ENCODE results near the gene FOSL1. TPM values are rescaled to one million over a fixed set of nuclear protein-coding genes. Genes with fewer than 3 reads are reported as not detected.

FOSL1 gene
- total RNA-seq, 4 donors from 2014 or later, result 1.3 to 3.3 (median 1.4) TPM; not detected in 1

- WGBS, 2 donors, result 87 to 93% methylated on average over 5 of the region's 5 CpGs
Measured at GRCh38 chr11:65906602-65907001, 6.4 kb upstream of the FOSL1 start.

GRCh38 chr11:65903715-65904114, 3.5 kb upstream of the FOSL1 start:
- no peaks in the 10 kb centered on the region for H3K36me3 ChIP-seq
- H3K27ac ChIP-seq, result peak overlapping the region in 1 of 4 donors; percentile 55
- peaks cover 0 to 16% of the 10 kb centered on the region in 2 donors for H3K27me3 ChIP-seq
- peaks cover 0 to 27% (median 11%) of the 10 kb centered on the region in 4 donors for H3K4me1 ChIP-seq
- no peaks in the 10 kb centered on the region for H3K9me3 ChIP-seq
- WGBS, 2 donors, result 74 to 79% methylated on average over 8 of the region's 8 CpGs
- TF ChIP-seq CTCF (IDR thresholded peaks at IDR 0.05) (no peak), EP300 (IDR thresholded peaks at IDR 0.05) (no peak), POLR2A (IDR thresholded peaks at IDR 0.05) (no peak)
- H3K4me3 ChIP-seq, result no peak overlapping the region
- no peak for DNase-seq (ENCODE audit: low spot score in 2 of 2)

More at GRCh38 chr11:65906602-65907001, 6.4 kb upstream of the FOSL1 start:
- H3K27ac ChIP-seq, result no peak overlapping the region
- no peak overlapping the region for H3K4me3 ChIP-seq
- DNase-seq (ENCODE audit: low spot score in 2 of 2), result no peak
- H3K36me3 ChIP-seq, result no peaks in the 10 kb centered on the region
- TF ChIP-seq EP300 (IDR thresholded peaks at IDR 0.05) (no peak), POLR2A (IDR thresholded peaks at IDR 0.05) (no peak), CTCF (IDR thresholded peaks at IDR 0.05) (no peak)
- no peaks in the 10 kb centered on the region for H3K27me3 ChIP-seq
- peaks cover 0 to 10% (median 5%) of the 10 kb centered on the region in 4 donors for H3K4me1 ChIP-seq
- H3K9me3 ChIP-seq, result no peaks in the 10 kb centered on the region

- H3K27ac ChIP-seq, result peak overlapping the region in 1 of 4 donors; percentile 55
- H3K4me1 ChIP-seq, result peaks cover 0 to 27% (median 11%) of the 10 kb centered on the region in 4 donors
- DNase-seq (ENCODE audit: low spot score in 2 of 2), result no peak
- H3K36me3 ChIP-seq, result no peaks in the 10 kb centered on the region
- peaks cover 0 to 16% of the 10 kb centered on the region in 2 donors for H3K27me3 ChIP-seq
- TF ChIP-seq EP300 (IDR thresholded peaks at IDR 0.05) (no peak), CTCF (IDR thresholded peaks at IDR 0.05) (no peak), POLR2A (IDR thresholded peaks at IDR 0.05) (no peak)
- H3K9me3 ChIP-seq, result no peaks in the 10 kb centered on the region
- no peak overlapping the region for H3K4me3 ChIP-seq
- WGBS, 2 donors, result 11% methylated on average over 1 to 5 of the region's 5 CpGs
Measured at GRCh38 chr11:65903068-65903481, 2.9 kb upstream of the FOSL1 start.

GRCh38 chr11:65900899-65901180, 652 bp upstream of the FOSL1 start:
- no peaks in the 10 kb centered on the region for H3K9me3 ChIP-seq
- H3K4me3 ChIP-seq, result peak overlapping the region in 3 of 4 donors; percentile 47 to 59 (median 59)
- 79 to 88% methylated on average over 11 of the region's 11 CpGs for WGBS, 2 donors
- no peak for DNase-seq (ENCODE audit: low spot score in 2 of 2)
- H3K36me3 ChIP-seq, result no peaks in the 10 kb centered on the region
- TF ChIP-seq EP300 (IDR thresholded peaks at IDR 0.05) (no peak), POLR2A (IDR thresholded peaks at IDR 0.05) (no peak), CTCF (IDR thresholded peaks at IDR 0.05) (no peak)
- peak overlapping the region in 2 of 4 donors; percentile 61 to 75 for H3K27ac ChIP-seq
- peaks cover 0 to 27% (median 11%) of the 10 kb centered on the region in 4 donors for H3K4me1 ChIP-seq
- peaks cover 0 to 16% of the 10 kb centered on the region in 2 donors for H3K27me3 ChIP-seq

GRCh38 chr11:65899356-65900124, 648 bp downstream of the FOSL1 start:
- Histone ChIP-seq H3K27ac (peak overlapping the region in 3 of 4 donors; percentile 28 to 61 (median 41)), H3K27me3 (peaks cover 0 to 16% of the 10 kb centered on the region in 2 donors), H3K9me3 (no peaks in the 10 kb centered on the region), H3K4me1 (peaks cover 0 to 27% (median 11%) of the 10 kb centered on the region in 4 donors), H3K36me3 (no peaks in the 10 kb centered on the region), H3K4me3 (peak overlapping the region; percentile 33 to 59 (median 53))
- TF ChIP-seq POLR2A (IDR thresholded peaks at IDR 0.05) (no peak), CTCF (IDR thresholded peaks at IDR 0.05) (no peak), EP300 (IDR thresholded peaks at IDR 0.05) (no peak)
- 1 to 2% methylated on average over 26 to 28 of the region's 78 CpGs for WGBS, 2 donors
- DNase-seq (ENCODE audit: low spot score in 2 of 2), result no peak

All from tibial nerve (tissue), 4 donors.